Liver (tissue), 9 donors: ENCODE results near the gene NFKBIB. TPM values are rescaled to one million over a fixed set of nuclear protein-coding genes. Genes with fewer than 3 reads are reported as not detected.

Experiments
- DNase-seq: peaks from one replicate; pipeline ENCODE4 v3.0.0-alpha.2; 2017; ENCODE audit warnings: low spot score
- H3K27ac ChIP-seq, 2 donors: one replicate each; pipeline ENCODE4 v1.7.0; 2013; ENCODE audit warnings: inconsistent platforms in 2 of 2, low read length in 2 of 2, control low read depth in 1 of 2, low read depth in 1 of 2, mild to moderate bottlenecking in 1 of 2
- H3K27me3 ChIP-seq, 4 donors: one replicate each; pipeline versions ENCODE4 v1.6.1 to v1.7.0; 2013; ENCODE audit warnings: low read length in 3 of 4, inconsistent platforms in 1 of 4, mild to moderate bottlenecking in 1 of 4, moderate library complexity in 1 of 4; ENCODE audit not compliant: control insufficient read depth in 4 of 4, insufficient read depth in 4 of 4
- H3K36me3 ChIP-seq, 4 donors: one replicate each; pipeline versions ENCODE4 v1.6.1 to v1.7.0; 2013; ENCODE audit warnings: low read length in 3 of 4, mild to moderate bottlenecking in 3 of 4, low read depth in 1 of 4, moderate library complexity in 1 of 4; ENCODE audit not compliant: control insufficient read depth in 4 of 4, insufficient read depth in 3 of 4
- H3K4me1 ChIP-seq, 4 donors: one replicate each; pipeline versions ENCODE4 v1.6.1 to v1.7.0; 2013; ENCODE audit warnings: low read length in 3 of 4, mild to moderate bottlenecking in 3 of 4, moderate library complexity in 1 of 4; ENCODE audit not compliant: control insufficient read depth in 4 of 4, insufficient read depth in 4 of 4
- H3K4me3 ChIP-seq, 3 donors: one replicate each; pipeline versions ENCODE4 v1.6.1 to v1.7.0; 2013; ENCODE audit warnings: low read length in 3 of 3, control low read depth in 1 of 3, low read depth in 1 of 3, mild to moderate bottlenecking in 1 of 3
- H3K9ac ChIP-seq, 2 donors: one replicate each; pipeline ENCODE4 v1.7.0; 2013; ENCODE audit warnings: low read length in 2 of 2, mild to moderate bottlenecking in 2 of 2, moderate library complexity in 2 of 2, control low read depth in 1 of 2, low read depth in 1 of 2
- H3K9me3 ChIP-seq, 4 donors: one replicate each; pipeline versions ENCODE4 v1.6.1 to v1.7.0; 2013; ENCODE audit warnings: low read length in 3 of 4; ENCODE audit not compliant: control insufficient read depth in 4 of 4
- ATF3 ChIP-seq: IDR thresholded peaks from 2 replicates; pipeline ENCODE4 v1.6.1; 2016; ENCODE audit warnings: antibody characterized with exemption
- CTCF ChIP-seq: fragments of 150-350 bp; IDR thresholded peaks from 2 replicates; pipeline ENCODE4 v1.5.1; 2017; ENCODE audit warnings: improper control_type of control experiment, low read depth, low read length; ENCODE audit not compliant: missing input control
- EGR1 ChIP-seq, 2 donors: IDR thresholded peaks; 2 replicates each; pipeline ENCODE4 v1.6.1; 2016 to 2018; ENCODE audit warnings: antibody characterized with exemption in 2 of 2, low read depth in 2 of 2
- FOXA1 ChIP-seq: IDR thresholded peaks from 2 replicates; pipeline ENCODE4 v1.6.1; 2016; ENCODE audit warnings: antibody characterized with exemption
- FOXA2 ChIP-seq: IDR thresholded peaks from 2 replicates; pipeline ENCODE4 v1.6.1; 2016; ENCODE audit warnings: antibody characterized with exemption
- GABPA ChIP-seq, 2 donors: IDR thresholded peaks in 1 of 2; conservative IDR thresholded peaks in 1 of 2; 2 replicates each; pipeline ENCODE4 v1.6.1; 2016; ENCODE audit warnings: antibody characterized with exemption in 2 of 2, mild to moderate bottlenecking in 1 of 2, moderate library complexity in 1 of 2
- HNF4A ChIP-seq, 2 donors: conservative IDR thresholded peaks; 2 replicates each; pipeline ENCODE4 v1.6.1; 2016; ENCODE audit warnings: antibody characterized with exemption in 2 of 2, mild to moderate bottlenecking in 2 of 2
- HNF4G ChIP-seq: IDR thresholded peaks from 2 replicates; pipeline ENCODE4 v1.6.1; 2016; ENCODE audit warnings: antibody characterized with exemption
- JUND ChIP-seq, 2 donors: IDR thresholded peaks; 2 replicates each; pipeline ENCODE4 v1.6.1; 2016; ENCODE audit warnings: antibody characterized with exemption in 2 of 2
- MAX ChIP-seq: IDR thresholded peaks from 2 replicates; pipeline ENCODE4 v1.6.1; 2016; ENCODE audit warnings: antibody characterized with exemption
- NR2F2 ChIP-seq: IDR thresholded peaks from 2 replicates; pipeline ENCODE4 v1.6.1; 2016; ENCODE audit warnings: antibody characterized with exemption
- RAD21 ChIP-seq, 2 donors: IDR thresholded peaks; 2 replicates each; pipeline ENCODE4 v1.6.1; 2016; ENCODE audit warnings: antibody characterized with exemption in 2 of 2, mild to moderate bottlenecking in 2 of 2
- REST ChIP-seq: IDR thresholded peaks from 2 replicates; pipeline ENCODE4 v1.6.1; 2016; ENCODE audit warnings: antibody characterized with exemption, mild to moderate bottlenecking
- RXRA ChIP-seq, 2 donors: IDR thresholded peaks; 2 replicates each; pipeline ENCODE4 v1.6.1; 2017 to 2018; ENCODE audit warnings: antibody characterized with exemption in 2 of 2, mild to moderate bottlenecking in 1 of 2
- SP1 ChIP-seq: IDR thresholded peaks from 2 replicates; pipeline ENCODE4 v1.6.1; 2018; ENCODE audit warnings: antibody characterized with exemption, mild to moderate bottlenecking
- TAF1 ChIP-seq: conservative IDR thresholded peaks from 2 replicates; pipeline ENCODE4 v1.6.1; 2016; ENCODE audit warnings: antibody characterized with exemption, mild to moderate bottlenecking
- YY1 ChIP-seq: IDR thresholded peaks from 2 replicates; pipeline ENCODE4 v1.6.1; 2016; ENCODE audit warnings: antibody characterized with exemption, mild to moderate bottlenecking
- ZBTB33 ChIP-seq: IDR thresholded peaks from 2 replicates; pipeline ENCODE4 v1.6.1; 2016; ENCODE audit warnings: antibody characterized with exemption
- WGBS: extraction: QIAGEN DNeasy Blood & Tissue Kit; methylation state at CpG from one replicate; pipeline ENCODE4 v1.1.7; 2013; 5-methylcytosine and 5-hydroxymethylcytosine counted together
- polyA plus RNA-seq, 2 donors: library from polyadenylated mRNA; stranded (reverse) in 1 of 2; unstranded in 1 of 2; fragments of 200-250 nt in 1 of 2; fragments of >200 nt in 1 of 2; fragmentation: Nextera tagmentation in 1 of 2; extraction: Ambion mirVana in 1 of 2; gene quantifications; one replicate each; pipeline versions ENCODE4 v1.2.1 to v1.2.3, GENCODE V29; 2013 to 2015
- total RNA-seq, 2 donors: library from RNA; depleted of rRNA; stranded (reverse); fragments of >200 nt; gene quantifications; one replicate each; pipeline ENCODE4 v1.2.3, GENCODE V29; 2014
- donor health status: healthy.
- donor health status: healthy.
- donor health status: healthy.
- donor health status: healthy.
- donor health status: healthy.

NFKBIB gene
- total and polyA plus RNA-seq, 4 donors, result 8.0 to 25.4 (median 14.9) TPM

- Histone ChIP-seq H3K4me3 (no peak overlapping the region), H3K9me3 (peaks cover 0 to 3% (median 0%) of the 10 kb centered on the region in 4 donors), H3K27me3 (no peaks in the 10 kb centered on the region), H3K4me1 (peaks cover 2 to 17% (median 6%) of the 10 kb centered on the region in 4 donors), H3K36me3 (peaks cover 10 to 21% (median 18%) of the 10 kb centered on the region in 4 donors), H3K27ac (peak overlapping the region; percentile 8 to 61), H3K9ac (no peak overlapping the region)
- 95% methylated on average over 4 of the region's 4 CpGs for WGBS
- TF ChIP-seq MAX (no peak), GABPA (IDR thresholded peaks at IDR 0.05 in 1 of 2, conservative IDR thresholded peaks at IDR 0.05 in 1 of 2) (no peak), REST (no peak), FOXA1 (no peak), FOXA2 (no peak), JUND (IDR thresholded peaks at IDR 0.05) (no peak), NR2F2 (no peak), HNF4G (no peak), RXRA (IDR thresholded peaks at IDR 0.05) (no peak), TAF1 (no peak), ZBTB33 (no peak), CTCF (no peak), HNF4A (conservative IDR thresholded peaks at IDR 0.05) (no peak), YY1 (no peak), ATF3 (no peak), SP1 (no peak), RAD21 (IDR thresholded peaks at IDR 0.05) (no peak), EGR1 (IDR thresholded peaks at IDR 0.05; ENCODE audit: low read depth in 2 of 2) (no peak)
- no peak for DNase-seq
Observed at GRCh38 chr19:38905620-38906019, 5.9 kb downstream of the NFKBIB start.
